T-cell (primary cell): Measurements from ENCODE around the gene DLG5. TPM values are rescaled to one million over a fixed set of nuclear protein-coding genes. Genes with fewer than 3 reads are reported as not detected.

Experiments used
- ATAC-seq, 4 experiments: fragments of 200-7000 bp in 3 of 4; fragments of 150-1000 bp in 1 of 4; cut with Tn5 transposase; replicated peaks in 1 of 4; 1 replicate in 3 of 4; 2 replicates in 1 of 4; pipeline ENCODE4 v1.10.0; 2021; ENCODE audit warnings: moderate library complexity in 3 of 4, mild to moderate bottlenecking in 2 of 4, moderate number of reproducible peaks in 1 of 4
- CTCF ChIA-PET, 2 donors: fragments of 300-600 bp; sonication (Branson Sonifier 250); formaldehyde crosslinking; loops; one replicate each; lab custom pipeline; 2022; ENCODE audit warnings: antibody characterized with exemption in 2 of 2; lab: Charles Lee
- POLR2A ChIA-PET, 2 donors: fragments of 300-600 bp; sonication (Branson Sonifier 250); formaldehyde crosslinking; loops; one replicate each; lab custom pipeline; 2022; ENCODE audit warnings: antibody characterized with exemption in 2 of 2; lab: Charles Lee
- DNase-seq, 35 experiments: peaks; one replicate each; pipeline versions ENCODE4 v3.0.0 to v3.0.0-alpha.2; 2013 to 2023
- H3K27ac ChIP-seq: one replicate; pipeline ENCODE4 v1.5.1; 2013; ENCODE audit warnings: low read length
- H3K27me3 ChIP-seq, 2 experiments: replicated peaks in 1 of 2; 1 replicate in 1 of 2; 2 replicates in 1 of 2; pipeline versions ENCODE4 v1.6.1 to v1.7.0; 2013; ENCODE audit warnings: low read length in 1 of 2, mixed read lengths in 1 of 2; ENCODE audit not compliant: control insufficient read depth in 2 of 2, insufficient read depth in 2 of 2; ENCODE audit errors: extremely low read depth in 1 of 2
- H3K36me3 ChIP-seq, 2 donors: 1 replicate in 1 of 2; 2 replicates in 1 of 2; pipeline versions ENCODE4 v1.6.1 to v1.7.0; 2013; ENCODE audit warnings: low read length in 1 of 2; ENCODE audit not compliant: control insufficient read depth in 2 of 2, insufficient read depth in 1 of 2; ENCODE audit errors: extremely low read depth in 1 of 2
- H3K4me1 ChIP-seq, 2 experiments: 1 replicate in 1 of 2; 2 replicates in 1 of 2; pipeline versions ENCODE4 v1.6.1 to v1.7.0; 2013; ENCODE audit warnings: low read length in 2 of 2, mixed read lengths in 1 of 2; ENCODE audit not compliant: insufficient read depth in 2 of 2, control insufficient read depth in 1 of 2; ENCODE audit errors: extremely low read depth in 1 of 2
- H3K4me3 ChIP-seq, 2 donors: 1 replicate in 1 of 2; 2 replicates in 1 of 2; pipeline versions ENCODE4 v1.5.1 to v1.7.0; 2013; ENCODE audit warnings: mild to moderate bottlenecking in 2 of 2, low read length in 1 of 2, moderate library complexity in 1 of 2; ENCODE audit not compliant: control insufficient read depth in 1 of 2; ENCODE audit errors: extremely low read depth in 1 of 2
- H3K9me3 ChIP-seq: 2 replicates; pipeline ENCODE4 v1.7.0; 2013
- H3K27ac Mint-ChIP-seq, 2 donors: one replicate each; pipeline ENCODE4 v1.8.0; 2020 to 2021; ENCODE audit warnings: mild to moderate bottlenecking in 2 of 2, mixed read lengths in 2 of 2
- H3K27me3 Mint-ChIP-seq, 2 donors: one replicate each; pipeline ENCODE4 v1.8.0; 2021 to 2022; ENCODE audit warnings: mixed read lengths in 2 of 2
- H3K36me3 Mint-ChIP-seq: one replicate; pipeline ENCODE4 v1.8.0; 2021; ENCODE audit warnings: mixed read lengths
- H3K4me1 Mint-ChIP-seq, 3 donors: one replicate each; pipeline ENCODE4 v1.8.0; 2020 to 2022; ENCODE audit warnings: mixed read lengths in 3 of 3, mild to moderate bottlenecking in 1 of 3
- H3K4me3 Mint-ChIP-seq, 3 donors: one replicate each; pipeline ENCODE4 v1.8.0; 2020 to 2022; ENCODE audit warnings: mild to moderate bottlenecking in 3 of 3, mixed read lengths in 3 of 3, moderate library complexity in 3 of 3
- H3K9me3 Mint-ChIP-seq, 3 donors: one replicate each; pipeline ENCODE4 v1.8.0; 2020 to 2022; ENCODE audit warnings: mixed read lengths in 3 of 3
- WGBS: methylation state at CpG from one replicate; pipeline ENCODE4 v1.1.5; 2013; ENCODE audit warnings: missing lambda C conversion rate; ENCODE audit not compliant: insufficient coverage; 5-methylcytosine and 5-hydroxymethylcytosine counted together
- total RNA-seq, 35 experiments: library from RNA in 6 of 35; stranded (reverse) in 6 of 35; fragments of 120-200 nt in 1 of 35; gene quantifications; one replicate each; pipeline versions ENCODE4 v1.2.1 to v1.2.4 and lab custom pipeline; 2013 to 2026

Gene DLG5
- total RNA-seq, 5 donors from 2014 or later (not counting 1 experiment from before 2014, with no cell fraction given): 1.3 to 12.8 (median 3.5) TPM

DNA sequence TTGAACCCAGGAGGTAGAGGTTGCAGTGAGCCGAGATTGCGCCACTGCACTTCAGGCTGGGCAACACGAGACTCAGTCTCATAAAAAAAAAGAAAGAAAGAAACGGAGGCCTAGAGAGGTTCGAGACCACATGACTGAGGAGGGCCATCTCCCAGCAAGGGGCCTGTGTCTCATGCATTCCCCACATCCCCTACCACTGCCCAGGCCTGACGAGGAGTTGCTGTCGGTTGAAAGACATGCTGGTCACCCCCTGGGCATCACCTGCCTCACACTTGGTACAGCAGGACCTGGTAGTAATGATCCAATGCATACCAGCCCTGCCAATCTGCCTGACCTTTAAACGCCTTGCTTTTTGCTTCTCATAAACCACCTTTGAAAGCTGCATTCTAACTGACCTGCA lies 85.9 kb downstream of the DLG5 start:
- no peaks in the 10 kb centered on the region for H3K9me3 Mint-ChIP-seq
- no peak overlapping the region for H3K27ac Mint-ChIP-seq
- peaks cover 11 to 18% (median 15%) of the 10 kb centered on the region in 3 donors for H3K4me1 Mint-ChIP-seq
- H3K4me1 ChIP-seq: peaks cover 10 to 22% of the 10 kb centered on the region in 2 experiments
- ChIA-PET CTCF (no interaction called here), POLR2A (no interaction called here)
- no peaks in the 10 kb centered on the region for H3K9me3 ChIP-seq
- H3K27me3 ChIP-seq: no peaks in the 10 kb centered on the region
- DNase-seq: no peak
- H3K36me3 Mint-ChIP-seq: no peaks in the 10 kb centered on the region
- ATAC-seq: no peak
- peaks cover 0 to 3% of the 10 kb centered on the region in 2 donors for H3K36me3 ChIP-seq
- no peak overlapping the region for H3K27ac ChIP-seq
- H3K4me3 ChIP-seq: no peak overlapping the region
- WGBS: 79% methylated on average over 6 of the region's 8 CpGs
- H3K27me3 Mint-ChIP-seq: peaks cover 0 to 2% of the 10 kb centered on the region in 2 donors
- H3K4me3 Mint-ChIP-seq: no peak overlapping the region

DNA sequence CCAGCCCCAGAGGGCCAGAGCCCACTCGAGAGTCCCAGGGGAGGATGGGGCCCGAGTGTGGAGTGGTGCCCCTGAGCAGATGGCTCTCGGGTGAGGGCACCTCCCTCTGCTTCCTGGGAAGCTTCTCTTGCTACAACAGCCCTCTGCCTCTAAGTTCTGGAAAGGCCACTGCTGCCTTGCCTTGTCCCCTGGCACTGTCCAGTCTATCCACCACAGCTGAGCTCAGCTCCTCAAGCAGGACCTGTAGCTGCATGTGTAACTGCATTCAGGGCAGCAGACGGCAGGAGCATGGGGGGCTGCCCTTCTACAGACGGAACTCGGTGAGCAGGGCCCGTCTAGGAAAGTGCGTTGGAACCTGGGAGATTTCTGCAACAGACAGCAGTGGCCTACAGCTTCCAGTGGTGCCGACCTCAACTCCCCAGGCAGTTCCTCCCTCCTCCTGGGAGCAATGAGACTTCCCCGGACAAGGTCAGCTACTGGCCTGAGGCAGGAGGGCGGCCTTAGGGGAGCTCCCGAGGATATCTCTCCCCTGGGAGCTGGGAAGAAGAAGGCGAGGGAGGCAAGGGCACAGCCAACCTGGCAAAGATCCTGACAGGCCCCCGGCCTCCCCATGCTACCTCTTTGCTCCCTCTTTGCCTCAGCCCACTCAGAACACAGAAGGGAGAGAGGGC lies 88.5 kb downstream of the DLG5 start:
- Mint-ChIP-seq H3K27me3 (no peaks in the 10 kb centered on the region), H3K4me3 (no peak overlapping the region), H3K9me3 (no peaks in the 10 kb centered on the region), H3K36me3 (no peaks in the 10 kb centered on the region), H3K27ac (peak overlapping the region in 1 of 2 donors; percentile 48), H3K4me1 (peaks cover 11 to 27% (median 21%) of the 10 kb centered on the region in 3 donors)
- Histone ChIP-seq H3K27ac (peak overlapping the region; percentile 93), H3K4me3 (no peak overlapping the region), H3K36me3 (peaks cover 3% of the 10 kb centered on the region in 2 donors), H3K27me3 (no peaks in the 10 kb centered on the region), H3K4me1 (peaks cover 4 to 33% of the 10 kb centered on the region in 2 experiments), H3K9me3 (no peaks in the 10 kb centered on the region)
- WGBS: 73% methylated on average over 6 of the region's 14 CpGs
- DNase-seq (no peak), ATAC-seq (peak in 1 of 4 experiments; percentile 9)
- POLR2A ChIA-PET: no interaction called here
- CTCF ChIA-PET: interaction anchor here (1.3 to 3.7 kb wide), 6 partner anchors 24 to 125 kb away, joined by 3 to 23 read pairs (median 14); no protein-coding TSS in a partner anchor

DNA sequence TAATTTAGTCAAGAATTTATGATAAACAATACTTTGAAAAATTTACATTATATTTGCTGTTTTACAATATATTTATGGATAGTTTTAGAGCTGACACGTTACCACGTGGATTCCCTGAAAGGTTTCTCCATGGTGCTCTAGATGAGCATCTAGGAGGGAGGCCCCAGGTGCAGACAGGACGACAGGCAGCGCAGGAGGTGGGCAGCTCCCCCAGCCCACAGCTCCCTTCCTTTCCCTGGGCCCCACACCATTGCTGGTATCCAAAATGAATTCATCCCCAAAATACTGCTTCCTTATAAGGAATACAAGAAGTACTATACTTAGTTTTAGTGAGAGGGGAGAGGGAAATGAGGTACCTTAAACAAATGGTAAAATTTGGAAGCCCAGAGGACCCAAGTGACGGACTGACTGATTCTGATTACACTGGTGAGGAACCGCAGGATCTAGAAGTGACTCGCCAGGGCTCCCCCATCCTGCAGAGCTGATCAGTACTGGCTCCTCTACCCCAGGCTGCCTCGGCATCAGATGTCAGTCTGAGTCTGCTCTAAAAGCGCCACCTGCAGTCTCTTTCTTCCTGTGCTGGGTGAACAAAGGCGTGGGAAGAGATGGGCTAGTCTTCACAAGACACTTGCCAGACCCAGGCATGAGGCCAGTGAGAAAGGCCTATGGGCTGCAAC lies 89.2 kb downstream of the DLG5 start:
- H3K27me3 ChIP-seq: no peaks in the 10 kb centered on the region
- H3K4me1 ChIP-seq: peaks cover 4 to 39% of the 10 kb centered on the region in 2 experiments
- WGBS: 47% methylated on average over 6 of the region's 10 CpGs
- peaks cover 0 to 3% of the 10 kb centered on the region in 2 donors for H3K36me3 ChIP-seq
- Mint-ChIP-seq H3K36me3 (no peaks in the 10 kb centered on the region), H3K27me3 (no peaks in the 10 kb centered on the region), H3K4me3 (peak overlapping the region in 1 of 3 donors; percentile 11), H3K9me3 (no peaks in the 10 kb centered on the region), H3K27ac (peak overlapping the region in 1 of 2 donors; percentile 48), H3K4me1 (peaks cover 11 to 32% (median 24%) of the 10 kb centered on the region in 3 donors)
- CTCF ChIA-PET: interaction anchor here (0.7 to 3.7 kb wide), 11 partner anchors 13 to 1608 kb away, joined by 3 to 23 read pairs (median 7); no protein-coding TSS in a partner anchor
- DNase-seq (peak; percentile 24 to 81 (median 57)), ATAC-seq (peak; percentile 56 to 70 (median 66))
- no peaks in the 10 kb centered on the region for H3K9me3 ChIP-seq
- no peak overlapping the region for H3K4me3 ChIP-seq
- peak overlapping the region; percentile 93 for H3K27ac ChIP-seq
- POLR2A ChIA-PET: no interaction called here

DNA sequence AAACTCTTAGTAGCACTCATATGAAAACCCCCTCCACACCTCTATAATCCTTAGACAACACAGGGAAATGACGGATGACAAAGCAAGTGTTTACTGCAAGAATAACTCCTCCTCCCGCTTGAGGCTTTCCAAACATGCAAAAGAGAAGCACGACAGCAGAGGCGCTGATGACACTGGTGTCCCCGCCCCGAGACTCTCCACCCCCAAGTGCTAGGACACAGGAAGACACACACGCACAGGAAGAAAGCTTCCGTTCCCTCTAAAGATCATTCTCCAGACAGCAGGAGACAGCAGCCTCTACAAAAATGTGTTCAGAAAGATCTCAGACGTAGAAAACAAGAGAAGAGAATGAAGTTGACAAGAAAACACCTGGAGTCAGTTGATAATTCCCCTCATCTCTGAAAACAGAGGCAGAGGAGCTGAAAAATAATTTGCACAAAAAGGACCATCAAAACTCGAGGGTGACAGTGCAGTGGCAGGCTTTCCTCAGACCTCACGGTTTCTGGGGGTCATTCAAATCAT lies 90.2 kb downstream of the DLG5 start:
- H3K27me3 Mint-ChIP-seq: no peaks in the 10 kb centered on the region
- POLR2A ChIA-PET: no interaction called here
- peak; percentile 80 to 92 (median 84) for ATAC-seq

GRCh38 chr10:77835669-77836086 lies 90.9 kb downstream of the DLG5 start:
- no peaks in the 10 kb centered on the region for H3K27me3 ChIP-seq
- peak overlapping the region in 1 of 2 donors; percentile 86 for H3K27ac Mint-ChIP-seq
- DNase-seq: peak in 1 of 35 experiments; percentile 14
- peak overlapping the region in 1 of 3 donors; percentile 69 for H3K4me3 Mint-ChIP-seq
- peaks cover 4 to 47% of the 10 kb centered on the region in 2 experiments for H3K4me1 ChIP-seq
- ChIA-PET POLR2A (no interaction called here), CTCF (interaction anchor here (3.0 to 3.7 kb wide), 2 partner anchors 116 to 117 kb away, joined by 23 read pairs; no protein-coding TSS in a partner anchor)
- no peaks in the 10 kb centered on the region for H3K9me3 Mint-ChIP-seq
- peaks cover 0 to 3% of the 10 kb centered on the region in 2 donors for H3K36me3 ChIP-seq
- peak overlapping the region; percentile 93 for H3K27ac ChIP-seq
- H3K36me3 Mint-ChIP-seq: no peaks in the 10 kb centered on the region
- peaks cover 11 to 39% (median 32%) of the 10 kb centered on the region in 3 donors for H3K4me1 Mint-ChIP-seq
- H3K4me3 ChIP-seq: no peak overlapping the region
- WGBS: 91% methylated on average over 10 of the region's 14 CpGs
- no peak for ATAC-seq
- H3K27me3 Mint-ChIP-seq: no peaks in the 10 kb centered on the region
- H3K9me3 ChIP-seq: no peaks in the 10 kb centered on the region

More for the DNA sequence above, 90.2 kb downstream of the DLG5 start:
- Histone ChIP-seq H3K27me3 (no peaks in the 10 kb centered on the region), H3K27ac (peak overlapping the region; percentile 93), H3K36me3 (peaks cover 0 to 3% of the 10 kb centered on the region in 2 donors), H3K4me1 (peaks cover 4 to 47% of the 10 kb centered on the region in 2 experiments), H3K4me3 (no peak overlapping the region), H3K9me3 (no peaks in the 10 kb centered on the region)
- peak overlapping the region; percentile 47 to 69 (median 58) for H3K4me3 Mint-ChIP-seq
- peaks cover 11 to 39% (median 32%) of the 10 kb centered on the region in 3 donors for H3K4me1 Mint-ChIP-seq
- 44% methylated on average over 6 of the region's 11 CpGs for WGBS
- H3K9me3 Mint-ChIP-seq: no peaks in the 10 kb centered on the region
- peak; percentile 39 to 89 (median 77) for DNase-seq
- peak overlapping the region; percentile 86 to 89 for H3K27ac Mint-ChIP-seq
- CTCF ChIA-PET: interaction anchor here (0.6 to 3.7 kb wide), 8 partner anchors 12 to 1448 kb away, joined by 3 to 23 read pairs (median 4); no protein-coding TSS in a partner anchor
- H3K36me3 Mint-ChIP-seq: no peaks in the 10 kb centered on the region
